GM12878 (cell line): ENCODE measurements around the gene CTIF. TPM values are rescaled to one million over a fixed set of nuclear protein-coding genes. Genes with fewer than 3 reads are reported as not detected.
A peak's percentile ranks its signal among the peaks of the same experiment; 100 is the strongest.

Experiments used
- ATAC-seq: fragments of 200-7000 bp; cut with Tn5 transposase; 3 replicates; pipeline ENCODE4 v1.9.1; 2020; ENCODE audit warnings: mild to moderate bottlenecking, moderate library complexity
- BruUV-seq: library from RNA; stranded (reverse); fragments of 400-500 nt; replicated peaks from 2 replicates; lab custom pipeline; 2021; lab: Mats Ljungman, UMichigan
- CTCF ChIA-PET: fragments of 300-600 bp; sonication (Branson Sonifier 250); formaldehyde crosslinking; extraction: SDS; loops from one replicate; lab custom pipeline; 2021; ENCODE audit warnings: inconsistent platforms; lab: Yijun Ruan, JAX
- POLR2A ChIA-PET: fragments of 350-600 bp; formaldehyde crosslinking; extraction: SDS; loops from one replicate; lab custom pipeline; 2021; ENCODE audit warnings: inconsistent platforms; lab: Charles Lee
- RAD21 ChIA-PET: fragments of 300-600 bp; sonication (Branson Sonifier 250); formaldehyde crosslinking; loops from one replicate; lab custom pipeline; 2023; ENCODE audit warnings: antibody characterized with exemption; ENCODE audit not compliant: unreplicated experiment; lab: Charles Lee
- SMC1A ChIA-PET: fragments of 300-600 bp; sonication (Branson Sonifier 250); formaldehyde crosslinking; loops from one replicate; lab custom pipeline; 2023; ENCODE audit not compliant: unreplicated experiment, uncharacterized antibody; lab: Charles Lee
- DNase-seq: peaks from one replicate; pipeline ENCODE4 v3.0.0-alpha.2; 2011; ENCODE audit warnings: low read depth, low spot score
- FAIRE-seq: peaks from 3 replicates; lab custom pipeline; 2011; peaks lifted over from hg19 to GRCh38; lab: Jason Lieb, UNC
- H2AFZ ChIP-seq: 2 replicates; pipeline ENCODE4 v1.6.0; 2011; ENCODE audit warnings: low read depth, low read length, control low read depth; ENCODE audit not compliant: control insufficient read depth
- H3K27ac ChIP-seq: 2 replicates; pipeline ENCODE4 v1.5.1; 2011; ENCODE audit warnings: control low read depth; ENCODE audit not compliant: control insufficient read depth, insufficient read depth
- H3K27me3 ChIP-seq, 2 experiments: replicated peaks in 1 of 2; 2 replicates each; pipeline versions ENCODE4 v1.6.0 to v1.6.1; 2011; ENCODE audit warnings: low read length in 1 of 2; ENCODE audit not compliant: control insufficient read depth in 2 of 2, insufficient read depth in 2 of 2
- H3K36me3 ChIP-seq, 2 experiments: 2 replicates each; pipeline ENCODE4 v1.5.1; 2011; ENCODE audit warnings: low read length in 1 of 2; ENCODE audit not compliant: control insufficient read depth in 2 of 2, insufficient read depth in 2 of 2
- H3K4me1 ChIP-seq: 2 replicates; pipeline ENCODE4 v1.6.1; 2011; ENCODE audit warnings: mild to moderate bottlenecking, low read length, moderate library complexity, mixed read lengths; ENCODE audit not compliant: control insufficient read depth, insufficient read depth
- H3K4me2 ChIP-seq: 2 replicates; pipeline ENCODE4 v1.6.0; 2011; ENCODE audit warnings: control low read depth; ENCODE audit not compliant: control insufficient read depth, insufficient read depth
- H3K4me3 ChIP-seq: fragments of 200-600 bp; sonication (generic); 2 replicates; pipeline ENCODE4 v1.5.1; 2016
- H3K79me2 ChIP-seq: 2 replicates; pipeline ENCODE4 v1.6.0; 2011; ENCODE audit warnings: low read length; ENCODE audit not compliant: control insufficient read depth, insufficient read depth
- H3K9ac ChIP-seq: 2 replicates; pipeline ENCODE4 v1.8.0; 2011; ENCODE audit warnings: low read length, control low read depth, mixed read lengths; ENCODE audit not compliant: control insufficient read depth, insufficient read depth
- H3K9me3 ChIP-seq: replicated peaks from 3 replicates; pipeline ENCODE4 v1.5.1; 2011; ENCODE audit warnings: mild to moderate bottlenecking, low read length; ENCODE audit not compliant: control insufficient read depth, insufficient read depth
- H4K20me1 ChIP-seq: 2 replicates; pipeline ENCODE4 v1.6.0; 2011; ENCODE audit not compliant: control insufficient read depth, insufficient read depth
- CEBPZ ChIP-seq: fragments of 150-350 bp; IDR thresholded peaks from 2 replicates; pipeline ENCODE4 v1.6.1; 2016; ENCODE audit warnings: low read depth, low read length
- EGR1 ChIP-seq, 2 experiments: IDR thresholded peaks; 1 replicate in 1 of 2; 2 replicates in 1 of 2; pipeline ENCODE4 v1.6.1; 2011 to 2012; ENCODE audit warnings: low read depth in 2 of 2, low read length in 2 of 2, borderline replicate concordance in 1 of 2, mild to moderate bottlenecking in 1 of 2, moderate library complexity in 1 of 2
- MYC ChIP-seq: IDR thresholded peaks from 2 replicates; pipeline ENCODE4 v1.6.1; 2011; ENCODE audit warnings: mild to moderate bottlenecking, low read length, moderate library complexity, inconsistent platforms; ENCODE audit not compliant: insufficient read depth, insufficient replicate concordance, insufficient read length, severe bottlenecking
- PML ChIP-seq: IDR thresholded peaks from 2 replicates; pipeline ENCODE4 v1.6.1; 2012; ENCODE audit warnings: low read length, inconsistent platforms
- POLR2A ChIP-seq: IDR thresholded peaks from 2 replicates; pipeline ENCODE4 v1.6.1; 2011; ENCODE audit warnings: low read depth, mild to moderate bottlenecking, low read length
- RAD51 ChIP-seq: fragments of 450-650 bp; IDR thresholded peaks from 2 replicates; pipeline ENCODE4 v1.6.1; 2016; ENCODE audit warnings: moderate library complexity, mild to moderate bottlenecking, inconsistent platforms
- RELB ChIP-seq: fragments of 450-650 bp; IDR thresholded peaks from 2 replicates; pipeline ENCODE4 v1.6.1; 2017; ENCODE audit warnings: low read depth, mild to moderate bottlenecking, moderate library complexity
- TCF7 ChIP-seq: IDR thresholded peaks from 2 replicates; pipeline ENCODE4 v1.6.1; 2014; ENCODE audit warnings: antibody characterized with exemption, borderline replicate concordance
- ZBTB4 ChIP-seq: fragments of 450-650 bp; formaldehyde crosslinking; IDR thresholded peaks from 2 replicates; pipeline ENCODE4 v1.4.0; 2022; ENCODE audit warnings: mild to moderate bottlenecking, moderate library complexity
- WGBS: methylation state at CpG from one replicate; pipeline ENCODE4 v1.1.6; 2016; ENCODE audit warnings: low lambda C conversion rate; ENCODE audit not compliant: insufficient replicate concordance, insufficient coverage; ENCODE audit errors: missing lambda C conversion rate; 5-methylcytosine and 5-hydroxymethylcytosine counted together
- in situ Hi-C: fragments of 300-500 bp; cut with MboI; formaldehyde crosslinking; loops from 9 replicates; pipeline ENCODE4 v1.14.3; 2018; ENCODE audit warnings: mixed read lengths
- intact Hi-C: fragments of 100-400 bp; cut with micrococcal nuclease; formaldehyde crosslinking; loops from one replicate; pipeline ENCODE4 v1.14.2; 2022; ENCODE audit not compliant: unreplicated experiment
- polyA plus RNA-seq, 11 experiments: library from polyadenylated mRNA; depleted of rRNA in 4 of 11; unstranded in 6 of 11; stranded (reverse) in 5 of 11; fragments of >200 nt; fragmentation: Nextera tagmentation in 4 of 11; fragmentation: Illumina TruSeq in 1 of 11; extraction: Ambion mirVana in 4 of 11; extraction: Trizol in 1 of 11; gene quantifications; 1 replicate in 1 of 11; 2 replicates in 10 of 11; pipeline versions ENCODE4 v1.2.1 to v1.2.3, GENCODE V29; 2011 to 2016; ENCODE audit warnings: inconsistent platforms in 2 of 11, missing spikeins in 2 of 11, low read depth in 1 of 11
- total RNA-seq, 4 experiments: library from RNA; depleted of rRNA in 3 of 4; stranded (reverse); fragments of >200 nt in 3 of 4; fragmentation: Illumina TruSeq in 1 of 4; extraction: Trizol in 1 of 4; gene quantifications; 2 replicates each; pipeline versions ENCODE4 v1.2.1 to v1.2.3, GENCODE V29; 2013 to 2021
- TF ChIP-seq, protein P1 (sequence below): IDR thresholded peaks from 2 replicates; pipeline ENCODE4 v1.6.1; 2012; ENCODE audit warnings: mild to moderate bottlenecking, low read depth, low read length

CTIF gene
- total and polyA plus RNA-seq, 10 of the 15 experiments (the other 5 are each of a cell fraction or from before 2014, with no cell fraction given), result 0.06 to 11.6 (median 2.5) TPM

- TF ChIP-seq MYC, result no peak
- no peak for TF ChIP-seq TCF7
- no peak for TF ChIP-seq POLR2A
- TF ChIP-seq PML, result no peak
- TF ChIP-seq, protein P1, sequence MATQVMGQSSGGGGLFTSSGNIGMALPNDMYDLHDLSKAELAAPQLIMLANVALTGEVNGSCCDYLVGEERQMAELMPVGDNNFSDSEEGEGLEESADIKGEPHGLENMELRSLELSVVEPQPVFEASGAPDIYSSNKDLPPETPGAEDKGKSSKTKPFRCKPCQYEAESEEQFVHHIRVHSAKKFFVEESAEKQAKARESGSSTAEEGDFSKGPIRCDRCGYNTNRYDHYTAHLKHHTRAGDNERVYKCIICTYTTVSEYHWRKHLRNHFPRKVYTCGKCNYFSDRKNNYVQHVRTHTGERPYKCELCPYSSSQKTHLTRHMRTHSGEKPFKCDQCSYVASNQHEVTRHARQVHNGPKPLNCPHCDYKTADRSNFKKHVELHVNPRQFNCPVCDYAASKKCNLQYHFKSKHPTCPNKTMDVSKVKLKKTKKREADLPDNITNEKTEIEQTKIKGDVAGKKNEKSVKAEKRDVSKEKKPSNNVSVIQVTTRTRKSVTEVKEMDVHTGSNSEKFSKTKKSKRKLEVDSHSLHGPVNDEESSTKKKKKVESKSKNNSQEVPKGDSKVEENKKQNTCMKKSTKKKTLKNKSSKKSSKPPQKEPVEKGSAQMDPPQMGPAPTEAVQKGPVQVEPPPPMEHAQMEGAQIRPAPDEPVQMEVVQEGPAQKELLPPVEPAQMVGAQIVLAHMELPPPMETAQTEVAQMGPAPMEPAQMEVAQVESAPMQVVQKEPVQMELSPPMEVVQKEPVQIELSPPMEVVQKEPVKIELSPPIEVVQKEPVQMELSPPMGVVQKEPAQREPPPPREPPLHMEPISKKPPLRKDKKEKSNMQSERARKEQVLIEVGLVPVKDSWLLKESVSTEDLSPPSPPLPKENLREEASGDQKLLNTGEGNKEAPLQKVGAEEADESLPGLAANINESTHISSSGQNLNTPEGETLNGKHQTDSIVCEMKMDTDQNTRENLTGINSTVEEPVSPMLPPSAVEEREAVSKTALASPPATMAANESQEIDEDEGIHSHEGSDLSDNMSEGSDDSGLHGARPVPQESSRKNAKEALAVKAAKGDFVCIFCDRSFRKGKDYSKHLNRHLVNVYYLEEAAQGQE, result no peak
- TF ChIP-seq ZBTB4, result no peak
- TF ChIP-seq EGR1 (IDR thresholded peaks at IDR 0.05; ENCODE audit: borderline replicate concordance in 1 of 2, low read depth in 2 of 2, low read length in 2 of 2), result no peak
- TF ChIP-seq CEBPZ, result no peak
- TF ChIP-seq RAD51, result no peak
- TF ChIP-seq RELB, result no peak
- H3K79me2 ChIP-seq, result no peaks in the 10 kb centered on the region
- in situ Hi-C loops, result no loop called here
- 63% methylated on average over 11 of the region's 11 CpGs for WGBS
- H3K4me3 ChIP-seq, result no peak overlapping the region
- no peaks in the 10 kb centered on the region for H3K4me1 ChIP-seq
- H3K4me2 ChIP-seq, result no peak overlapping the region
- intact Hi-C loops, result no loop called here
- no peaks in the 10 kb centered on the region for H4K20me1 ChIP-seq
- DNase-seq (no peak), FAIRE-seq (no peak), ATAC-seq (peak; percentile 18; the same call in 1 of the 3 replicates)
- H3K9me3 ChIP-seq, result no peaks in the 10 kb centered on the region
- H3K27me3 ChIP-seq, result no peaks in the 10 kb centered on the region
- H3K27ac ChIP-seq, result no peak overlapping the region
- ChIA-PET SMC1A (interaction anchor here (1.0 kb wide), 1 partner anchor 10 kb away, joined by 4 read pairs; no protein-coding TSS in a partner anchor), POLR2A (interaction anchor here (1.3 kb wide), 1 partner anchor 17 kb away, joined by 3 read pairs; no protein-coding TSS in a partner anchor), CTCF (no interaction called here), RAD21 (interaction anchor here (1.0 kb wide), 1 partner anchor 100 kb away, joined by 3 read pairs; no protein-coding TSS in a partner anchor)
- no peak overlapping the region for H3K9ac ChIP-seq
- no TSS peak for BruUV-seq
- H2AFZ ChIP-seq, result no peak overlapping the region
- H3K36me3 ChIP-seq, result no peaks in the 10 kb centered on the region
These were observed 346.6 kb downstream of the CTIF start for GRCh38 chr18:48885266-48885923.
